Measurements from ENCODE around the gene ZBTB45.

GRCh38 chr19:58555369-58555885 is 35.8 kb upstream of the ZBTB45 start:
- TF ChIP-seq POLR2A (IDR thresholded peaks at IDR 0.05; ENCODE audit: low read depth, low read length) (no peak), TAF1 (IDR thresholded peaks at IDR 0.05; ENCODE audit: borderline replicate concordance, low read depth, low read length) (no peak), POLR2AphosphoS5 (IDR thresholded peaks at IDR 0.05; ENCODE audit: low read depth, low read length) (no peak)

All from GM12892 (cell line).